Endothelial cell of umbilical vein (primary cell): ENCODE measurements around the gene RASGRF2. TPM values are rescaled to one million over a fixed set of nuclear protein-coding genes. Genes with fewer than 3 reads are reported as not detected.

Source experiments
- BruUV-seq: library from RNA; stranded (reverse); fragments of 400-500 nt; replicated peaks from 2 replicates; lab custom pipeline; 2021; lab: Mats Ljungman, UMichigan
- CTCF ChIA-PET: fragments of 300-600, 350-600 bp; sonication (Branson Sonifier 250); formaldehyde crosslinking; loops from one replicate; lab custom pipeline; 2021; ENCODE audit warnings: antibody characterized with exemption, inconsistent platforms; lab: Charles Lee
- POLR2A ChIA-PET: fragments of 300-600, 350-600 bp; sonication (Branson Sonifier 250); formaldehyde crosslinking; loops from one replicate; lab custom pipeline; 2021; ENCODE audit warnings: antibody characterized with exemption, inconsistent platforms; lab: Charles Lee
- DNase-seq: peaks from one replicate; pipeline ENCODE4 v3.0.0-alpha.2; 2011; ENCODE audit warnings: low read depth, low spot score
- FAIRE-seq: peaks from 2 replicates; lab custom pipeline; 2011; peaks lifted over from hg19 to GRCh38; lab: Jason Lieb, UNC
- H2AFZ ChIP-seq: 2 replicates; pipeline ENCODE4 v1.6.0; 2012; ENCODE audit warnings: low read depth, low read length, control low read depth, inconsistent platforms
- H3K27ac ChIP-seq: 2 replicates; pipeline ENCODE4 v1.5.1; 2011; ENCODE audit warnings: low read depth, mild to moderate bottlenecking, control low read depth, low read length, moderate library complexity; ENCODE audit not compliant: insufficient read depth
- H3K27me3 ChIP-seq, 2 experiments: 2 replicates each; pipeline versions ENCODE4 v1.6.0 to v1.6.1; 2011; ENCODE audit warnings: low read length in 2 of 2, mixed read lengths in 1 of 2; ENCODE audit not compliant: control insufficient read depth in 2 of 2, insufficient read depth in 2 of 2
- H3K36me3 ChIP-seq, 2 experiments: 2 replicates in 1 of 2; 3 replicates in 1 of 2; pipeline ENCODE4 v1.5.1; 2011; ENCODE audit warnings: low read length in 2 of 2, mild to moderate bottlenecking in 1 of 2, moderate library complexity in 1 of 2; ENCODE audit not compliant: control insufficient read depth in 2 of 2, insufficient read depth in 2 of 2; ENCODE audit errors: extremely low read depth in 1 of 2
- H3K4me1 ChIP-seq: 3 replicates; pipeline ENCODE4 v1.5.1; 2011; ENCODE audit warnings: mild to moderate bottlenecking, low read length; ENCODE audit not compliant: control insufficient read depth, insufficient read depth; ENCODE audit errors: extremely low read depth
- H3K4me2 ChIP-seq: 2 replicates; pipeline ENCODE4 v1.6.1; 2011; ENCODE audit warnings: low read length, control low read depth, mixed read lengths; ENCODE audit not compliant: insufficient read depth
- H3K4me3 ChIP-seq, 3 experiments: fragments of 200-600 bp in 1 of 3; sonication (generic), shearing (Covaris generic) in 1 of 3; replicated peaks in 1 of 3; 2 replicates each; pipeline ENCODE4 v1.5.1; 2011 to 2016; ENCODE audit warnings: control low read depth in 3 of 3, low read length in 3 of 3, mild to moderate bottlenecking in 2 of 3, inconsistent platforms in 1 of 3, low read depth in 1 of 3, moderate library complexity in 1 of 3; ENCODE audit not compliant: insufficient read depth in 1 of 3
- H3K79me2 ChIP-seq: 2 replicates; pipeline ENCODE4 v1.6.0; 2012; ENCODE audit warnings: low read length, inconsistent platforms; ENCODE audit not compliant: control insufficient read depth, insufficient read depth
- H3K9ac ChIP-seq: replicated peaks from 2 replicates; pipeline ENCODE3; 2011; ENCODE audit warnings: low read length, control low read depth; ENCODE audit not compliant: insufficient read depth; ENCODE audit errors: extremely low read depth
- H3K9me1 ChIP-seq: replicated peaks from 3 replicates; pipeline ENCODE4 v1.6.0; 2011; ENCODE audit warnings: mild to moderate bottlenecking, low read length; ENCODE audit not compliant: control insufficient read depth, insufficient read depth; ENCODE audit errors: extremely low read depth
- H3K9me3 ChIP-seq: replicated peaks from 2 replicates; pipeline ENCODE4 v1.5.1; 2012; ENCODE audit warnings: low read length, inconsistent platforms; ENCODE audit not compliant: control insufficient read depth, insufficient read depth
- H4K20me1 ChIP-seq: replicated peaks from 2 replicates; pipeline ENCODE3; 2011; ENCODE audit warnings: mild to moderate bottlenecking, low read length; ENCODE audit not compliant: control insufficient read depth, insufficient read depth; ENCODE audit errors: extremely low read depth
- EZH2 ChIP-seq: IDR thresholded peaks from 2 replicates; pipeline ENCODE4 v1.6.1; 2012; ENCODE audit warnings: borderline replicate concordance, low read depth, mild to moderate bottlenecking, moderate library complexity, low read length, inconsistent platforms; ENCODE audit not compliant: severe bottlenecking
- FOS ChIP-seq: IDR thresholded peaks from 2 replicates; pipeline ENCODE4 v1.6.1; 2011; ENCODE audit warnings: mild to moderate bottlenecking, low read length, moderate library complexity, borderline replicate concordance; ENCODE audit not compliant: insufficient read depth
- GATA2 ChIP-seq: IDR thresholded peaks from 2 replicates; pipeline ENCODE4 v1.7.0; 2011; ENCODE audit warnings: low read depth, mild to moderate bottlenecking, moderate library complexity, mixed read lengths, low read length; ENCODE audit not compliant: insufficient read length, insufficient read depth
- JUN ChIP-seq: IDR thresholded peaks from 2 replicates; pipeline ENCODE4 v1.6.1; 2011; ENCODE audit warnings: borderline replicate concordance, low read depth; ENCODE audit not compliant: insufficient read length, insufficient read depth
- MYC ChIP-seq: IDR thresholded peaks from one replicate; pipeline ENCODE4 v1.6.1; 2011; ENCODE audit warnings: mild to moderate bottlenecking, low read depth, low read length
- POLR2A ChIP-seq: IDR thresholded peaks from 2 replicates; pipeline ENCODE4 v1.6.1; 2012; ENCODE audit warnings: low read depth, mild to moderate bottlenecking, control low read depth, low read length
- POLR2AphosphoS5 ChIP-seq: IDR thresholded peaks from 2 replicates; pipeline ENCODE4 v1.6.1; 2012; ENCODE audit warnings: low read depth, mild to moderate bottlenecking, control low read depth, low read length, moderate library complexity; ENCODE audit not compliant: insufficient read depth
- dilution Hi-C: fragments of 300-500 bp; cut with MboI; formaldehyde crosslinking; loops from one replicate; pipeline ENCODE4 v1.15.0; 2019; ENCODE audit warnings: low sequenced_read_pairs; ENCODE audit not compliant: extremely low pct_ligation_motif_present
- intact Hi-C: fragments of 100-400 bp; cut with micrococcal nuclease; formaldehyde crosslinking; loops from one replicate; pipeline ENCODE4 v1.10.0; 2022
- polyA plus RNA-seq, 4 experiments: library from polyadenylated mRNA; depleted of rRNA in 3 of 4; stranded (reverse) in 3 of 4; unstranded in 1 of 4; fragments of >200 nt; gene quantifications; 2 replicates each; pipeline versions ENCODE4 v1.2.1 to v1.2.3, GENCODE V29; 2011 to 2012; ENCODE audit warnings: missing spikeins in 1 of 4
- total RNA-seq: library from RNA; stranded (reverse); gene quantifications from 2 replicates; pipeline ENCODE4 v1.2.3, GENCODE V29; 2021
- TF ChIP-seq, protein P1 (sequence below): IDR thresholded peaks from 2 replicates; pipeline ENCODE4 v1.6.1; 2011; ENCODE audit not compliant: insufficient read depth, insufficient read length
- TF ChIP-seq, protein P2 (sequence below), 2 donors: IDR thresholded peaks; 1 replicate in 1 of 2; 2 replicates in 1 of 2; pipeline ENCODE4 v1.5.1; 2011; ENCODE audit warnings: low read length in 2 of 2, mild to moderate bottlenecking in 2 of 2, moderate library complexity in 2 of 2, control low read depth in 1 of 2, inconsistent platforms in 1 of 2, low read depth in 1 of 2; ENCODE audit not compliant: insufficient read depth in 1 of 2; ENCODE audit errors: extremely low read depth in 1 of 2

The RASGRF2 gene
- total and polyA plus RNA-seq, 2 donors (not counting 3 experiments of a cell fraction or from before 2014, with no cell fraction given) = 0.41 to 4.0 TPM

DNA sequence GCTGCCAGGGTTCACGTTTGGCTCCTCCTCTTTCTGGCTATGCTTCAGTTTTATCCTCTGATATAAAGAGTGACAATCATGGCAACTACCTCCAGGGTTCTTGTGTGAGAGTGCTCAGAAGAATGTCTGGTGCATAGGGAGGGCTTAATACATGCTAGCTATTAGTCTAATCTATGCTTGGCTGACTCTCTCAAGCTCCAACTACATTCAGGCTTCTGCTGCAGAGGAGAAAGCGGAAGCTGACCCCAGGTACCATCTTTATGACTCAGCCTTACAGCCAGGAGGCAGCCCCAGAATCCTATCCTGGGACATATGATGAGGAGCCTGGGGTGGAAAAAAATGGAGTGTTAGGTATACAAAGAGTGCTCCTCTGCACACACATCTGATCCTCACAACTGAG, 32.1 kb upstream of the RASGRF2 start:
- H3K4me1 ChIP-seq = no peaks in the 10 kb centered on the region
- TF ChIP-seq POLR2A (no peak), POLR2AphosphoS5 (no peak), GATA2 (no peak), EZH2 (no peak), MYC (no peak), JUN (no peak), FOS (no peak)
- TF ChIP-seq, protein P1, sequence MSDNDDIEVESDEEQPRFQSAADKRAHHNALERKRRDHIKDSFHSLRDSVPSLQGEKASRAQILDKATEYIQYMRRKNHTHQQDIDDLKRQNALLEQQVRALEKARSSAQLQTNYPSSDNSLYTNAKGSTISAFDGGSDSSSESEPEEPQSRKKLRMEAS = no peak
- TF ChIP-seq, protein P2, sequence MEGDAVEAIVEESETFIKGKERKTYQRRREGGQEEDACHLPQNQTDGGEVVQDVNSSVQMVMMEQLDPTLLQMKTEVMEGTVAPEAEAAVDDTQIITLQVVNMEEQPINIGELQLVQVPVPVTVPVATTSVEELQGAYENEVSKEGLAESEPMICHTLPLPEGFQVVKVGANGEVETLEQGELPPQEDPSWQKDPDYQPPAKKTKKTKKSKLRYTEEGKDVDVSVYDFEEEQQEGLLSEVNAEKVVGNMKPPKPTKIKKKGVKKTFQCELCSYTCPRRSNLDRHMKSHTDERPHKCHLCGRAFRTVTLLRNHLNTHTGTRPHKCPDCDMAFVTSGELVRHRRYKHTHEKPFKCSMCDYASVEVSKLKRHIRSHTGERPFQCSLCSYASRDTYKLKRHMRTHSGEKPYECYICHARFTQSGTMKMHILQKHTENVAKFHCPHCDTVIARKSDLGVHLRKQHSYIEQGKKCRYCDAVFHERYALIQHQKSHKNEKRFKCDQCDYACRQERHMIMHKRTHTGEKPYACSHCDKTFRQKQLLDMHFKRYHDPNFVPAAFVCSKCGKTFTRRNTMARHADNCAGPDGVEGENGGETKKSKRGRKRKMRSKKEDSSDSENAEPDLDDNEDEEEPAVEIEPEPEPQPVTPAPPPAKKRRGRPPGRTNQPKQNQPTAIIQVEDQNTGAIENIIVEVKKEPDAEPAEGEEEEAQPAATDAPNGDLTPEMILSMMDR (IDR thresholded peaks at IDR 0.05; ENCODE audit: extremely low read depth in 1 of 2, insufficient read depth in 1 of 2, low read depth in 1 of 2, low read length in 2 of 2) = no peak
- no peak overlapping the region for H3K4me2 ChIP-seq
- ChIA-PET POLR2A (no interaction called here), CTCF (interaction anchor here (1.2 kb wide), 1 partner anchor 10 kb away, joined by 3 read pairs; no protein-coding TSS in a partner anchor)
- H3K4me3 ChIP-seq = no peak overlapping the region
- BruUV-seq = no TSS peak
- dilution Hi-C loops (no loop called here), intact Hi-C loops (no loop called here)
- H3K9me3 ChIP-seq = no peaks in the 10 kb centered on the region
- H3K36me3 ChIP-seq = no peaks in the 10 kb centered on the region
- no peak overlapping the region for H2AFZ ChIP-seq
- FAIRE-seq (no peak), DNase-seq (no peak)
- H3K9me1 ChIP-seq = no peaks in the 10 kb centered on the region
- no peak overlapping the region for H3K9ac ChIP-seq
- H3K27me3 ChIP-seq = no peaks in the 10 kb centered on the region
- no peak overlapping the region for H3K27ac ChIP-seq
- H4K20me1 ChIP-seq = no peaks in the 10 kb centered on the region
- H3K79me2 ChIP-seq = no peaks in the 10 kb centered on the region
